Naive thymus-derived CD4-positive, alpha-beta T cell (primary cell): ENCODE results near the gene ADH5. TPM values are rescaled to one million over a fixed set of nuclear protein-coding genes. Genes with fewer than 3 reads are reported as not detected.

Experiments
- ATAC-seq: fragments of 150-1000 bp; cut with Tn5 transposase; 2 replicates; pipeline ENCODE4 v1.10.0; 2021; ENCODE audit warnings: mild to moderate bottlenecking, moderate library complexity
- CTCF ChIA-PET: fragments of 350-600 bp; sonication (Branson Sonifier 250); formaldehyde crosslinking; loops from one replicate; lab custom pipeline; 2021; ENCODE audit warnings: antibody characterized with exemption; lab: Charles Lee
- POLR2A ChIA-PET: fragments of 350-600 bp; sonication (Branson Sonifier 250); formaldehyde crosslinking; loops from one replicate; lab custom pipeline; 2021; ENCODE audit warnings: antibody characterized with exemption, inconsistent platforms; lab: Charles Lee
- DNase-seq, 9 donors: peaks; one replicate each; pipeline versions ENCODE4 v3.0.0 to v3.0.0-alpha.2; 2020 to 2022; ENCODE audit warnings: mixed read lengths in 1 of 9
- H3K27ac ChIP-seq: one replicate; pipeline ENCODE4 v1.7.0; 2013; ENCODE audit warnings: mild to moderate bottlenecking, low read depth, low read length, moderate library complexity
- H3K27me3 ChIP-seq, 2 donors: one replicate each; pipeline ENCODE4 v1.7.0; 2013; ENCODE audit warnings: low read length in 2 of 2, mild to moderate bottlenecking in 2 of 2, moderate library complexity in 2 of 2; ENCODE audit not compliant: control insufficient read depth in 2 of 2, insufficient read depth in 2 of 2
- H3K36me3 ChIP-seq, 3 experiments: 1 replicate in 2 of 3; 2 replicates in 1 of 3; pipeline ENCODE4 v1.7.0; 2013; ENCODE audit warnings: low read length in 3 of 3, mild to moderate bottlenecking in 3 of 3, moderate library complexity in 1 of 3; ENCODE audit not compliant: insufficient read depth in 3 of 3, control insufficient read depth in 2 of 3
- H3K4me1 ChIP-seq, 2 donors: one replicate each; pipeline ENCODE4 v1.7.0; 2013; ENCODE audit warnings: low read length in 2 of 2, mild to moderate bottlenecking in 2 of 2, moderate library complexity in 1 of 2; ENCODE audit not compliant: control insufficient read depth in 2 of 2, insufficient read depth in 2 of 2
- H3K4me3 ChIP-seq: 2 replicates; pipeline ENCODE4 v1.7.0; 2013; ENCODE audit warnings: mild to moderate bottlenecking, low read length
- H3K9me3 ChIP-seq, 3 experiments: 1 replicate in 2 of 3; 2 replicates in 1 of 3; pipeline ENCODE4 v1.7.0; 2013; ENCODE audit warnings: low read length in 3 of 3; ENCODE audit not compliant: control insufficient read depth in 2 of 3
- H3K27ac Mint-ChIP-seq, 9 donors: one replicate each; pipeline ENCODE4 v1.8.0; 2020 to 2022; ENCODE audit warnings: mixed read lengths in 9 of 9, mild to moderate bottlenecking in 8 of 9, moderate library complexity in 5 of 9, inconsistent platforms in 2 of 9
- H3K27me3 Mint-ChIP-seq, 5 donors: one replicate each; pipeline ENCODE4 v1.8.0; 2021 to 2022; ENCODE audit warnings: mixed read lengths in 5 of 5, mild to moderate bottlenecking in 1 of 5
- H3K36me3 Mint-ChIP-seq, 5 donors: one replicate each; pipeline ENCODE4 v1.8.0; 2020 to 2022; ENCODE audit warnings: mixed read lengths in 5 of 5, mild to moderate bottlenecking in 3 of 5, inconsistent platforms in 1 of 5
- H3K4me1 Mint-ChIP-seq, 7 donors: one replicate each; pipeline ENCODE4 v1.8.0; 2020 to 2022; ENCODE audit warnings: mixed read lengths in 7 of 7, mild to moderate bottlenecking in 3 of 7, inconsistent platforms in 1 of 7
- H3K4me3 Mint-ChIP-seq, 10 donors: one replicate each; pipeline ENCODE4 v1.8.0; 2020 to 2022; ENCODE audit warnings: mild to moderate bottlenecking in 10 of 10, mixed read lengths in 10 of 10, moderate library complexity in 6 of 10, inconsistent platforms in 2 of 10
- H3K9me3 Mint-ChIP-seq, 11 donors: one replicate each; pipeline ENCODE4 v1.8.0; 2020 to 2022; ENCODE audit warnings: mixed read lengths in 11 of 11, mild to moderate bottlenecking in 4 of 11, inconsistent platforms in 1 of 11, moderate library complexity in 1 of 11
- intact Hi-C, 2 donors: fragments of 100-400 bp; cut with micrococcal nuclease; formaldehyde crosslinking; loops; one replicate each; pipeline ENCODE4 v1.15.1; 2023
- polyA plus RNA-seq, 2 donors: library from polyadenylated mRNA; unstranded; fragments of 300-500 nt; fragmentation: Illumina TruSeq; gene quantifications; one replicate each; pipeline ENCODE4 v1.2.3, GENCODE V29; 2021
- total RNA-seq, 6 experiments: library from RNA in 5 of 6; stranded (reverse) in 5 of 6; gene quantifications; 1 replicate in 5 of 6; 2 replicates in 1 of 6; pipeline ENCODE4 v1.2.3 and lab custom pipeline; 2021 to 2026

Gene ADH5
- total and polyA plus RNA-seq, 7 experiments from 2014 or later = 42.7 to 174 (median 78.7) TPM

- Histone ChIP-seq H3K36me3 (peaks cover 10 to 85% (median 35%) of the 10 kb centered on the region in 3 experiments), H3K4me3 (no peak overlapping the region), H3K9me3 (no peaks in the 10 kb centered on the region), H3K4me1 (no peaks in the 10 kb centered on the region), H3K27me3 (no peaks in the 10 kb centered on the region), H3K27ac (no peak overlapping the region)
- peak overlapping the region in 6 of 9 donors; percentile 6 to 67 (median 41) for H3K27ac Mint-ChIP-seq
- H3K9me3 Mint-ChIP-seq = no peaks in the 10 kb centered on the region
- ATAC-seq = no peak
- peaks cover 8 to 41% (median 24%) of the 10 kb centered on the region in 5 donors for H3K36me3 Mint-ChIP-seq
- intact Hi-C loops = no loop called here
- no peaks in the 10 kb centered on the region for H3K27me3 Mint-ChIP-seq
- CTCF ChIA-PET = no interaction called here
- DNase-seq = no peak
- no peak overlapping the region for H3K4me3 Mint-ChIP-seq
- H3K4me1 Mint-ChIP-seq = peaks cover 1 to 21% (median 10%) of the 10 kb centered on the region in 7 donors
- POLR2A ChIA-PET = interaction anchor here (1.9 kb wide), 1 partner anchor 9 kb away, joined by 5 read pairs; the partner anchor contains the start of gene ADH5
Measured at GRCh38 chr4:99078931-99079624, 9.5 kb downstream of the ADH5 start.

DNA sequence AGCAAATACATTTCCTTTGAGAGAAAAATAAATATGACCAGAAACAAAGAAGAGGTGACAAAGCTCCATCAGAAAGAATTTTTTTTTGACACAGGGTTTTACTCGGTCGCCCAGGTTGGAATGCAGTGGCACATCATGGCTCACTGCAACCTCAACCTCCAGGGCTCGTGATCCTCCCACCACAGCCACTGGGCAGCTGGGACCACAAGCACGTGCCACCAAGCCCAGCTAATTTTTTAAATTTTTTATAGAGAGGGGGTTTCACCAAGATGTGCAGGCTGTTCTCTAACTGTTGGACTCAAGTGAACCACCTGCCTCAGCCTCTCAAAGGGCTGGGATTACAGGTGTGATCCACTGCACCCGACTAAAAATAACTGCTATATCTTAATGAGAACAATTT lies 10.3 kb downstream of the ADH5 start:
- ATAC-seq (no peak), DNase-seq (no peak)
- H3K4me3 Mint-ChIP-seq = no peak overlapping the region
- Histone ChIP-seq H3K27me3 (no peaks in the 10 kb centered on the region), H3K9me3 (no peaks in the 10 kb centered on the region), H3K36me3 (peaks cover 5 to 83% (median 41%) of the 10 kb centered on the region in 3 experiments), H3K4me3 (no peak overlapping the region), H3K4me1 (no peaks in the 10 kb centered on the region), H3K27ac (no peak overlapping the region)
- peaks cover 10 to 48% (median 27%) of the 10 kb centered on the region in 5 donors for H3K36me3 Mint-ChIP-seq
- POLR2A ChIA-PET = no interaction called here
- peak overlapping the region in 4 of 9 donors; percentile 22 to 72 (median 34) for H3K27ac Mint-ChIP-seq
- H3K27me3 Mint-ChIP-seq = no peaks in the 10 kb centered on the region
- H3K4me1 Mint-ChIP-seq = peaks cover 1 to 16% (median 8%) of the 10 kb centered on the region in 7 donors
- CTCF ChIA-PET = no interaction called here
- H3K9me3 Mint-ChIP-seq = no peaks in the 10 kb centered on the region
- intact Hi-C loops = no loop called here

- Mint-ChIP-seq H3K27me3 (no peaks in the 10 kb centered on the region), H3K27ac (peak overlapping the region in 1 of 9 donors; percentile 74), H3K36me3 (peaks cover 10 to 51% (median 26%) of the 10 kb centered on the region in 5 donors), H3K9me3 (no peaks in the 10 kb centered on the region), H3K4me1 (peaks cover 0 to 15% (median 8%) of the 10 kb centered on the region in 7 donors), H3K4me3 (no peak overlapping the region)
- Histone ChIP-seq H3K27me3 (no peaks in the 10 kb centered on the region), H3K36me3 (peaks cover 5 to 84% (median 41%) of the 10 kb centered on the region in 3 experiments), H3K4me1 (no peaks in the 10 kb centered on the region), H3K27ac (no peak overlapping the region), H3K4me3 (no peak overlapping the region), H3K9me3 (no peaks in the 10 kb centered on the region)
- DNase-seq = no peak
- CTCF ChIA-PET = no interaction called here
- POLR2A ChIA-PET = no interaction called here
- intact Hi-C loops = no loop called here
- no peak for ATAC-seq
Measured at GRCh38 chr4:99077177-99077576, 11.4 kb downstream of the ADH5 start.

DNA sequence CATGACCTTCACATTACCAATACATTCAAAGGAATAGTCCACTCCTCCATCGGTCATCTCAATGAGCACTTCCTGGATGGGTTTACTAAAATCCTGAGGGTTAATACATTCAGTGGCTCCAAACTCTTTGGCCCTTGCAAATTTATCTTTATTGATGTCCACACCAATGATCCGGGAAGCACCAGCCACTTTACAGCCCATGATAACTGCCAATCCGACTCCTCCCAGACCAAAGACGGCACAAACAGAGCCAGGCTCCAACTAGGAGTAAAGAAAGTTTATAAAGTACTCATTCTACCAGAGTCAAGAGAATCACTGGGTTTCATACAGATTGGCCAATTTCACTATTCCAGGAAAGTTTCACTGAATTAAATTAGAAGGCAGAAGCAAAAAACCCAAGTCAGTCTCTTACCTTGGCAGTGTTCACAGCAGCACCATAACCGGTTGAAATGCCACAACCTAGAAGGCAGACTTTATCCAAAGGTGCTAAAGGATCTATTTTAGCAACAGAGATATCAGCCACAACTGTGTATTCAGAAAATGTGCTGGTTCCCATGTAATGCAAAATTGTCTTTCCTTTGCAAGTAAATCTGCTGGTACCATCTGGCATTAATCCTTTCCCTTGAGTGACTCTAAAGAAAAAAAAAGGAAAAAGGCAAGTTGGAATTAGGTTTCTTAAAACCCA lies 12.2 kb downstream of the ADH5 start:
- Mint-ChIP-seq H3K9me3 (no peaks in the 10 kb centered on the region), H3K4me1 (peaks cover 0 to 12% (median 8%) of the 10 kb centered on the region in 7 donors), H3K27me3 (no peaks in the 10 kb centered on the region), H3K4me3 (no peak overlapping the region), H3K27ac (peak overlapping the region in 4 of 9 donors; percentile 17 to 80 (median 54)), H3K36me3 (peaks cover 10 to 52% (median 23%) of the 10 kb centered on the region in 5 donors)
- no peaks in the 10 kb centered on the region for H3K4me1 ChIP-seq
- CTCF ChIA-PET = interaction anchor here (1.2 kb wide), 1 partner anchor 20 kb away, joined by 3 read pairs; no protein-coding TSS in a partner anchor
- no peak overlapping the region for H3K4me3 ChIP-seq
- no peaks in the 10 kb centered on the region for H3K9me3 ChIP-seq
- no peaks in the 10 kb centered on the region for H3K27me3 ChIP-seq
- H3K27ac ChIP-seq = no peak overlapping the region
- intact Hi-C loops = no loop called here
- peaks cover 5 to 83% (median 41%) of the 10 kb centered on the region in 3 experiments for H3K36me3 ChIP-seq
- POLR2A ChIA-PET = no interaction called here
- DNase-seq = no peak
- no peak for ATAC-seq

DNA sequence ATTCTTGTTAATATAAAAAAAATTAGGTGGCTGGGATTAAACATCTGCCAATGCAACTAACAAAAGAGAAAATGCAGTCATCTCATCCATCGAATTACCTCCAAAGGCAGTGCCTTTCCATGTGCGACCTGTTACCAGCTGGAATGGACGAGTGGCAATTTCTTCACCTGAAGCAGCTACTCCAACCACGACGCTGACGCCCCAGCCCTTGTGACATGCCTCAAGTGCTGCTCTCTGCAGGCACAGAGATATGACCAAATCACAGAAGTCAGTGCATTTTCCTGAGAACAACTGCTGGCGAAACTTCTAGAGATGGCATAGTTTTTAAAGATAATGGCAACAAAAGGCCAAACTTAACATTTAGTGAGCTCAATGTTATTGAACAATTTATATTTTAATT lies 13.8 kb downstream of the ADH5 start:
- H3K27ac ChIP-seq = no peak overlapping the region
- peaks cover 11 to 51% (median 18%) of the 10 kb centered on the region in 5 donors for H3K36me3 Mint-ChIP-seq
- ATAC-seq (no peak), DNase-seq (no peak)
- no peaks in the 10 kb centered on the region for H3K27me3 Mint-ChIP-seq
- no peaks in the 10 kb centered on the region for H3K27me3 ChIP-seq
- no peaks in the 10 kb centered on the region for H3K9me3 Mint-ChIP-seq
- POLR2A ChIA-PET = no interaction called here
- no peak overlapping the region for H3K4me3 Mint-ChIP-seq
- CTCF ChIA-PET = no interaction called here
- H3K27ac Mint-ChIP-seq = peak overlapping the region in 3 of 9 donors; percentile 28 to 80 (median 55)
- H3K4me3 ChIP-seq = no peak overlapping the region
- intact Hi-C loops = no loop called here
- peaks cover 5 to 82% (median 27%) of the 10 kb centered on the region in 3 experiments for H3K36me3 ChIP-seq
- H3K9me3 ChIP-seq = no peaks in the 10 kb centered on the region
- peaks cover 0 to 10% (median 4%) of the 10 kb centered on the region in 7 donors for H3K4me1 Mint-ChIP-seq
- no peaks in the 10 kb centered on the region for H3K4me1 ChIP-seq

- H3K4me1 Mint-ChIP-seq = peaks cover 0 to 4% (median 0%) of the 10 kb centered on the region in 7 donors
- no peaks in the 10 kb centered on the region for H3K27me3 Mint-ChIP-seq
- Histone ChIP-seq H3K36me3 (peaks cover 5 to 57% (median 19%) of the 10 kb centered on the region in 3 experiments), H3K27ac (no peak overlapping the region), H3K4me1 (no peaks in the 10 kb centered on the region), H3K4me3 (no peak overlapping the region), H3K27me3 (no peaks in the 10 kb centered on the region), H3K9me3 (no peaks in the 10 kb centered on the region)
- ATAC-seq (no peak), DNase-seq (no peak)
- H3K36me3 Mint-ChIP-seq = peaks cover 6 to 52% (median 18%) of the 10 kb centered on the region in 5 donors
- intact Hi-C loops = no loop called here
- H3K4me3 Mint-ChIP-seq = no peak overlapping the region
- peak overlapping the region in 1 of 9 donors; percentile 5 for H3K27ac Mint-ChIP-seq
- CTCF ChIA-PET = no interaction called here
- no peaks in the 10 kb centered on the region for H3K9me3 Mint-ChIP-seq
- POLR2A ChIA-PET = no interaction called here
Measured at GRCh38 chr4:99071159-99071558, 17.4 kb downstream of the ADH5 start.
